Prostate gland (tissue), 2 donors: ENCODE data around the gene AMDHD2. TPM values are rescaled to one million over a fixed set of nuclear protein-coding genes. Genes with fewer than 3 reads are reported as not detected.

Source experiments
- DNase-seq: peaks from one replicate; pipeline ENCODE4 v3.0.0-alpha.2; 2019; ENCODE audit warnings: low spot score
- H3K27ac ChIP-seq, 2 donors: fragments of 200-600 bp; sonication (generic); 2 replicates each; pipeline ENCODE4 v1.5.1; 2017 to 2019
- H3K27me3 ChIP-seq: fragments of 200-600 bp; sonication (generic); replicated peaks from 2 replicates; pipeline ENCODE4 v1.5.1; 2019; ENCODE audit not compliant: insufficient read depth
- H3K36me3 ChIP-seq, 2 donors: fragments of 200-600 bp; sonication (generic); 1 replicate in 1 of 2; 2 replicates in 1 of 2; pipeline versions ENCODE4 v1.5.1 to v1.8.1; 2017 to 2019
- H3K4me1 ChIP-seq: fragments of 200-600 bp; sonication (generic); replicated peaks from 2 replicates; pipeline ENCODE4 v1.5.1; 2019
- H3K4me3 ChIP-seq, 2 donors: fragments of 200-600 bp; sonication (generic); 2 replicates each; pipeline ENCODE4 v1.5.1; 2017 to 2019
- H3K9me3 ChIP-seq: fragments of 200-600 bp; sonication (generic); 2 replicates; pipeline ENCODE4 v1.5.1; 2017
- CTCF ChIP-seq, 4 experiments: fragments of 200-600 bp in 2 of 4; fragments of 450-650 bp in 2 of 4; sonication (generic) in 2 of 4; IDR thresholded peaks; 1 replicate in 3 of 4; 2 replicates in 1 of 4; pipeline ENCODE4 v1.5.1; 2016 to 2019; ENCODE audit warnings: antibody characterized with exemption in 4 of 4, mild to moderate bottlenecking in 2 of 4, moderate library complexity in 2 of 4
- POLR2A ChIP-seq: fragments of 450-650 bp; IDR thresholded peaks from one replicate; pipeline ENCODE4 v1.6.1; 2016; ENCODE audit warnings: antibody characterized with exemption, mild to moderate bottlenecking
- POLR2AphosphoS5 ChIP-seq: sonication (generic); formaldehyde crosslinking; IDR thresholded peaks from one replicate; pipeline ENCODE4 v1.6.1; 2017; ENCODE audit warnings: antibody characterized with exemption
- WGBS: methylation state at CpG from one replicate; pipeline ENCODE4 v1.1.5; 2018; 5-methylcytosine and 5-hydroxymethylcytosine counted together
- intact Hi-C: fragments of 100-400 bp; cut with DNase I; formaldehyde crosslinking; loops from one replicate; pipeline ENCODE4 v1.14.2; 2022
- total RNA-seq, 2 donors: library from RNA; depleted of rRNA; stranded (reverse); fragments of >200 nt; gene quantifications; one replicate each; pipeline ENCODE4 v1.1.0, GENCODE V29; 2016

AMDHD2 gene
- total RNA-seq, 2 donors from 2014 or later, result 41.4 to 78.1 TPM

- peak overlapping the region in 1 of 2 donors; percentile 68 for H3K27ac ChIP-seq
- intact Hi-C loops, result loop anchor here (2.0 to 5.0 kb wide), 3 partner anchors 73 to 233 kb away; partner anchors contain the start of genes ABCA3, CCNF and RNPS1
- no peaks in the 10 kb centered on the region for H3K9me3 ChIP-seq
- WGBS, result 78% methylated on average over 24 of the region's 29 CpGs
- H3K4me1 ChIP-seq, result peaks cover 13% of the 10 kb centered on the region
- TF ChIP-seq POLR2AphosphoS5, result no peak
- TF ChIP-seq POLR2A, result no peak
- no peak for TF ChIP-seq CTCF (IDR thresholded peaks at IDR 0.05)
- H3K27me3 ChIP-seq, result no peaks in the 10 kb centered on the region
- no peak overlapping the region for H3K4me3 ChIP-seq
- H3K36me3 ChIP-seq, result no peaks in the 10 kb centered on the region
- no peak for DNase-seq
These were observed 20.2 kb upstream of the AMDHD2 start for GRCh38 chr16:2499890-2500429.

- peaks cover 13% of the 10 kb centered on the region for H3K4me1 ChIP-seq
- WGBS, result 80% methylated on average over 19 of the region's 20 CpGs
- intact Hi-C loops, result loop anchor here (2.0 to 5.0 kb wide), 2 partner anchors 160 to 233 kb away; partner anchors contain the start of genes ABCA3 and RNPS1
These were observed 19.7 kb upstream of the AMDHD2 start for GRCh38 chr16:2500430-2500917.

GRCh38 chr16:2500918-2501750 is 19.0 kb upstream of the AMDHD2 start:
- Histone ChIP-seq H3K36me3 (no peaks in the 10 kb centered on the region), H3K4me1 (peaks cover 13% of the 10 kb centered on the region), H3K27me3 (no peaks in the 10 kb centered on the region), H3K4me3 (no peak overlapping the region), H3K27ac (peak overlapping the region; percentile 7 to 11), H3K9me3 (no peaks in the 10 kb centered on the region)
- peak; percentile 57 for TF ChIP-seq POLR2AphosphoS5
- TF ChIP-seq CTCF (IDR thresholded peaks at IDR 0.05), result peak; percentile 94 to 98 (median 98)
- TF ChIP-seq POLR2A, result no peak
- WGBS, result 33% methylated on average over 23 of the region's 23 CpGs
- intact Hi-C loops, result loop anchor here (2.0 to 5.0 kb wide), 2 partner anchors 160 to 234 kb away; partner anchors contain the start of genes ABCA3 and RNPS1
- peak; percentile 75 for DNase-seq

More at GRCh38 chr16:2500430-2500917, 19.7 kb upstream of the AMDHD2 start:
- H3K36me3 ChIP-seq, result no peaks in the 10 kb centered on the region
- no peak overlapping the region for H3K4me3 ChIP-seq
- TF ChIP-seq POLR2AphosphoS5 (no peak), CTCF (IDR thresholded peaks at IDR 0.05) (no peak), POLR2A (no peak)
- no peaks in the 10 kb centered on the region for H3K9me3 ChIP-seq
- no peaks in the 10 kb centered on the region for H3K27me3 ChIP-seq
- no peak for DNase-seq
- H3K27ac ChIP-seq, result no peak overlapping the region

- peaks cover 13% of the 10 kb centered on the region for H3K4me1 ChIP-seq
- DNase-seq, result no peak
- 75% methylated on average over 17 of the region's 18 CpGs for WGBS
- no peaks in the 10 kb centered on the region for H3K9me3 ChIP-seq
- intact Hi-C loops, result loop anchor here (2.0 to 5.0 kb wide), 2 partner anchors 161 to 235 kb away; partner anchors contain the start of genes ABCA3 and RNPS1
- TF ChIP-seq CTCF (IDR thresholded peaks at IDR 0.05), result no peak
- TF ChIP-seq POLR2AphosphoS5, result no peak
- TF ChIP-seq POLR2A, result no peak
- no peaks in the 10 kb centered on the region for H3K27me3 ChIP-seq
- H3K27ac ChIP-seq, result no peak overlapping the region
- H3K36me3 ChIP-seq, result no peaks in the 10 kb centered on the region
- H3K4me3 ChIP-seq, result no peak overlapping the region
These were observed 17.9 kb upstream of the AMDHD2 start for GRCh38 chr16:2501946-2502895.
